Stimulated activated CD8-positive, alpha-beta memory T cell treated with anti-CD3 and anti-CD28 coated beads, Interleukin-4, amount 100 ng/mL, for 4 hours (primary cell): Measurements from ENCODE around the gene ATG7.

Experiments
- DNase-seq, 2 donors: peaks; one replicate each; pipeline ENCODE4 v3.0.0-alpha.2; 2020; ENCODE audit warnings: low read depth in 2 of 2, low spot score in 1 of 2

ATG7 gene

GRCh38 chr3:11350374-11350773, 78.2 kb downstream of the ATG7 start:
- no peak for DNase-seq

DNA sequence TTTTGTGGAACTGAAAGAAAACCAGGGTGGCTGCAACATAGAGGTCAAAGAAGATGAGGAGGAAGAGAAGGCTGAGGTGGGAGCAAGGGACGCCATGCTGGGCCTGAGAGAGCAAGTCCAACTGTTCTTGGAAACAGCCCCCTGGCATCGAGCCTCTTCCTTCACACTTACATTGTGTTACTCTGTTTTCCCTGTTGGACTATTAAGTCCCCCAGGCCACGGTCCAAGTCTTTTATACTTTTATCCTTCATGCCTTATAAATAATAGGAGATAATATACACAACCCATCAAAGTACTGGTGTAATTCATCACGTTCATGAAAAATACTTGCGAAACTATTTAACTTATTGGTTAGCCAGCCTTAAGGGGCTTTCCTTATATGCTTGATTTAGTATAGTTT, 79.3 kb downstream of the ATG7 start:
- no peak for DNase-seq

- DNase-seq: no peak
Observed at GRCh38 chr3:11356269-11356668, 84.1 kb downstream of the ATG7 start.

DNA sequence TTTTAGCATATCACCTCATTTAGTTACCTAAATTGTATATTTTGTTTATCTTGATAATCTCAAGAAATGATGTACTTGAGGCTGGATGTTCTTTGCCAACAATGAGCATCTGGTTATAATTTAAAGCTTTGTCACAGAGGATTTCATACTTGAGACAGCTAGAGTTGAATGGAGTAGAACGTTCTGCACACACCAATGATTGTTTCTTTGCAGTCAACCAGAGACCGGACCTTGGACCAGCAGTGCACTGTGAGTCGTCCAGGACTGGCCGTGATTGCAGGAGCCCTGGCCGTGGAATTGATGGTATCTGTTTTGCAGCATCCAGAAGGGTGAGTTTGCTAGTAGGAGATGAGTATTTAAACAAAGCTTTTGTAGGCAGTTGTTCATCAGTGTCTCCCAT, 90.4 kb downstream of the ATG7 start:
- no peak for DNase-seq

- DNase-seq: no peak
Observed at GRCh38 chr3:11363715-11364114, 91.5 kb downstream of the ATG7 start.

DNA sequence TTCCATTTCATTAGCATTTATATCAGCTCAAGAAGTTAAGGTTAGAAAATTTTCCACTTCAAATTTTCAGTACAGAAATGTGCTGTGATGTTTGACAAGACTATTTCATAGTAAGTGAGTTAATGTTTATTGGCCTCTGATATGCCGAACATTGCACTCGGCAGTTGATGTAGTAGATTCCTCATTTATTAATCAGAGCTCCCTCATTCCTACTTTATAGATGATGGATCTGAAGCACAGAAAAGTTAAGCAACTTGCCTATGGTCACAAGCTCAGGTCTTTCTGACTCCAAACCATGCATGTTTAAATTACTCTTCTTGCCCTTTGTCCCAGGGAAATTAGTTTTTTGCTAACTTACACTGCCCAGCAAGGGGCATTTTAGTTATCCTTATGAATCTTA, 92.0 kb downstream of the ATG7 start:
- DNase-seq: no peak

- no peak for DNase-seq
Observed at GRCh38 chr3:11367143-11367693, 95.0 kb downstream of the ATG7 start.

- no peak for DNase-seq
Observed at GRCh38 chr3:11370191-11370590, 98.0 kb downstream of the ATG7 start.

DNA sequence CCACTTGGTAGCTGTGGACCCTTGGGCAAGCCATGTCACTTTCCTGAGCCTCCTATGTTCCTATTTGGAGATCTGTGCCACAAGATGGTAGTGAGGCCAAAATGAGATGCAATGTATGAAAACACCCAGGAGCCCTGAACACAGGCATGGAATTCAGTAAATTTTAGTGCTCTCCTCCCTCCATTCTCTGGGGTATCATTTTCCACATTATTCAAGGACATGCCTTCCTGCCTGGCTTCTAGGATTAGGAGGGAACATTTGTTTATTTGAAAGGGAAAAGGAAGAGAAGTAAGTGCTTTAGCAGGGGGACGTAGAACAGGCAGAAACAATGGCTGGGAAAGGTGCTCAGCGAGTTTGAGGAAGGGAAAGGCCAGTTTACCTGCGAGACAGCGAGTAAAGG, 98.8 kb downstream of the ATG7 start:
- DNase-seq: no peak

GRCh38 chr3:11371747-11372146, 99.5 kb downstream of the ATG7 start:
- no peak for DNase-seq

GRCh38 chr3:11373235-11373634, 101.0 kb downstream of the ATG7 start:
- no peak for DNase-seq

DNA sequence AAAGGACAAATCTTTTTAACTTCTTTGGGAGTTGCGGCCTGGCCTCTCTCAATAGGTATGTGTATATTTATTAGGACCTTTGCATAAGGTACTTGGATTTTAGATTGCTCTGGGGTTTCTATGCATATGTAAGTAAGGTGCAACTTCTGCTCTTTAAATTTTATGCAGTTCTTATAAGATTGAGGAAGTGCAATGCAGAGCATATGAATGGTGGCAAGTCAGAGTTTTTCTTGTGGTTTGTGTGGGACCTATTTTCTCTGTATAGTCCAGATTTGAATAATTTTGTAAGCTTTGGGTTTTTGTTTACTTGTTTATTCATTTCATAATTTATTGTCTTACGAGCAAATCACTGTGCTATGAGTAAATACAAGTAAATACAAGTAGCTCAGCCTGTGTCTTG, 101.5 kb downstream of the ATG7 start:
- no peak for DNase-seq

GRCh38 chr3:11375333-11376088, 103.3 kb downstream of the ATG7 start:
- no peak for DNase-seq

DNA sequence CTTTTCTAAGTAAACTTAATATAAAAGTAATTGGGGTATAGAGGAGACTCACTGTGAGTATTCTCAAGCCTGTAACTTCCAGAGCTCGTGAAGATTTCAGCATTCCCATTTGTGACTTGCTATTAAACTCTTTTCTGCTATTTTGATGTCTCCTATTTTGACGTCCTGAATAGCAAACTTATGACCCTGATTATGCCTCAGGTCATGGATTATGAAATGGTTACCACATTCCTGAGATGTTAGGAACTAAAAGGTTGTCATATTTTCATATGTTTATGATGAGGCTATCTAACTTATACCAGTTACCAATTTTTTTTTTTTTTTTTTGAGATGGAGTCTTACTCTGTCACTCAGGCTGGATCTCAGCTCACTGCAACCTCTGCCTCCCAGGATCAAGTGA, 105.5 kb downstream of the ATG7 start:
- DNase-seq: no peak

DNA sequence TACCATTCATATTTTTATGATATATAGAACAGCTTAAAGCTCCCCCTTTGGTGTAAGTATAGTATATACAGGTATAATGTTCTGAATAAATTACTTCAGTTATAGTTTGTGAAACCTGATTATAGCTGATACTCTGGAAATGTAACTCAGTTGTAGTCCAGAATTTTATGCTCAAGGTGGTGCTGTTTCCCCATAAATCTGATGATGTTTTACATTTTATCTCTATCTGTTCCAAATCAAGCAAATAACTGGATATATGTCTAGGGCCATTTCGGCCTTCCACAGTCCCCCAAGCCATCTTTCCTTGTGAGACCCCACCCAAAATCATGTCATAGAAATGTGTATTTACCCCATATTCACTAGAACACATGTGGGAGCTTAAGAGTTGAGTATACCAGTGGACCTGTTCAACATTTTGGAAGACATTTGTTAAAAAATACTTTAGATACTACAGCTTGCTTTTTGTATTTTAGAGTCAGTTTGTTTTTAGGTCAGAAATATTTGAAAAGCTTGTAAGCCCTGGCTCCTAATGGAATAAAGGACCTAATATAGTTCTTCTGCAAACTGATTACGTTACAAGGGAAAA, 107.1 kb downstream of the ATG7 start:
- DNase-seq: no peak

- DNase-seq: no peak
Observed at GRCh38 chr3:11379824-11380701, 107.9 kb downstream of the ATG7 start.

DNA sequence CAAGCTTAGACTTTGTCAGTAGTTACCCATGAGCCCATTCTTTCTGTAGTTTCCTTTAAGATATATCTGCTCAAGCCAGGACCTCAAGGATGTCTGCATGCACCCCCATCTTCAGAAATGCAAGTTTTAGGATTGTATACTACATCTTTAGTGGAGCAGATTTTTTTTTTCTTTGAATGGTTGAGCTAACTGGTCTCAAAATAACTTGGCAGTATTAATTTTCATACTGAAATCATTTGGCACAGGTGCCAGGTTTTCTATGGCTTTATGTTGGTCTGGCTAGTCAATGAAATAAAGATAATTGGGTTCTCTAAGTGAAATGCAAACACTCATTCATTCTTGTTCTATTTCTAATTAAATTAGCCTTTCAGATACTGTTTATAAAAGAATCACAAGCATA, 108.9 kb downstream of the ATG7 start:
- no peak for DNase-seq

DNA sequence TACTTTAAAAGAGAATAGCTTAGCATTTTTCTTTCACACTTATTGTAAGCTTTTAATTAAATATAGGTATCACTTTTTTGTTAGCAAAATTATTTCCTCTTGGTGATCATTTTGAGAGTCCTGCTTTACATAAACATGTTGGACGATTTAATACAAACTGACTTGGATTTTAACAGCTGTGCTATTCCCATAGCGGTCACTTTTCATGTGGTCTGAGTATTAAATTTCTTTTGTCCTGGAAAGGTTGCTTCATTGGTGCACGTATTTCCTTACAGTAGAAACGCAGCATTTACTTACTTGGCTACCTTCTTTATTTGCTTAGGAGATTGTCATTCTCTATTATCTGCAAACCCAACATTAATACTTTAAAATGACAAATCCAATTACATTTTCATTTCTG, 109.4 kb downstream of the ATG7 start:
- DNase-seq: no peak

- no peak for DNase-seq
Observed at GRCh38 chr3:11382146-11382745, 110.0 kb downstream of the ATG7 start.

GRCh38 chr3:11384074-11384473, 111.9 kb downstream of the ATG7 start:
- DNase-seq: no peak

- DNase-seq: no peak
Observed at GRCh38 chr3:11385326-11385725, 113.1 kb downstream of the ATG7 start.
